Activated naive CD4-positive, alpha-beta T cell treated with anti-CD3 and anti-CD28 coated beads for 36 hours (primary cell): ENCODE data around the gene ADAMTSL5. TPM values are rescaled to one million over a fixed set of nuclear protein-coding genes. Genes with fewer than 3 reads are reported as not detected.

Experiments
- CTCF ChIA-PET: fragments of 350-600 bp; sonication (Branson Sonifier 250); formaldehyde crosslinking; loops from one replicate; lab custom pipeline; 2021; ENCODE audit warnings: antibody characterized with exemption; lab: Charles Lee
- DNase-seq: peaks from one replicate; pipeline ENCODE4 v3.0.0-alpha.2; 2020
- H3K27ac Mint-ChIP-seq: one replicate; pipeline ENCODE4 v1.8.0; 2021; ENCODE audit warnings: mild to moderate bottlenecking, mixed read lengths
- H3K27me3 Mint-ChIP-seq: one replicate; pipeline ENCODE4 v1.8.0; 2021; ENCODE audit warnings: low read depth, mixed read lengths
- H3K36me3 Mint-ChIP-seq: one replicate; pipeline ENCODE4 v1.8.0; 2021; ENCODE audit warnings: low read depth, mixed read lengths
- H3K4me1 Mint-ChIP-seq: one replicate; pipeline ENCODE4 v1.8.0; 2021; ENCODE audit warnings: low read depth, mixed read lengths
- H3K4me3 Mint-ChIP-seq: one replicate; pipeline ENCODE4 v1.8.0; 2021; ENCODE audit warnings: mild to moderate bottlenecking, moderate library complexity, mixed read lengths
- H3K9me3 Mint-ChIP-seq: one replicate; pipeline ENCODE4 v1.8.0; 2021; ENCODE audit warnings: mixed read lengths
- intact Hi-C: fragments of 100-400 bp; cut with micrococcal nuclease; formaldehyde crosslinking; loops from one replicate; pipeline ENCODE4 v1.15.1; 2023
- total RNA-seq, 2 experiments: library from RNA; stranded (reverse); gene quantifications; one replicate each; pipeline ENCODE4 v1.2.3, GENCODE V29; 2021

ADAMTSL5 gene
- total RNA-seq, 2 experiments from 2014 or later: 0.95 to 1.6 TPM

GRCh38 chr19:1474765-1475351 lies 38.0 kb downstream of the ADAMTSL5 start:
- Mint-ChIP-seq H3K27me3 (peaks cover 11% of the 10 kb centered on the region), H3K27ac (no peak overlapping the region), H3K4me3 (no peak overlapping the region), H3K9me3 (no peaks in the 10 kb centered on the region), H3K36me3 (peaks cover 3% of the 10 kb centered on the region), H3K4me1 (peaks cover 32% of the 10 kb centered on the region)
- intact Hi-C loops: loop anchor here (5.0 kb wide), 1 partner anchor 38 kb away; the partner anchor contains the start of gene RPS15
- CTCF ChIA-PET: no interaction called here
- no peak for DNase-seq

GRCh38 chr19:1474011-1474764 lies 38.6 kb downstream of the ADAMTSL5 start:
- no peak overlapping the region for H3K27ac Mint-ChIP-seq
- intact Hi-C loops: no loop called here
- H3K4me1 Mint-ChIP-seq: peaks cover 32% of the 10 kb centered on the region
- CTCF ChIA-PET: interaction anchor here (0.9 kb wide), 2 partner anchors 198 to 793 kb away, joined by 3 to 4 read pairs; no protein-coding TSS in a partner anchor
- peaks cover 11% of the 10 kb centered on the region for H3K27me3 Mint-ChIP-seq
- DNase-seq: no peak
- H3K9me3 Mint-ChIP-seq: no peaks in the 10 kb centered on the region
- H3K36me3 Mint-ChIP-seq: peaks cover 3% of the 10 kb centered on the region
- no peak overlapping the region for H3K4me3 Mint-ChIP-seq

GRCh38 chr19:1473085-1473851 lies 39.6 kb downstream of the ADAMTSL5 start:
- Mint-ChIP-seq H3K4me3 (no peak overlapping the region), H3K4me1 (peaks cover 29% of the 10 kb centered on the region), H3K9me3 (no peaks in the 10 kb centered on the region), H3K27ac (no peak overlapping the region), H3K36me3 (peaks cover 2% of the 10 kb centered on the region), H3K27me3 (peaks cover 12% of the 10 kb centered on the region)
- intact Hi-C loops: no loop called here
- no peak for DNase-seq
- CTCF ChIA-PET: interaction anchor here (0.9 kb wide), 2 partner anchors 199 to 792 kb away, joined by 3 to 4 read pairs; no protein-coding TSS in a partner anchor

- CTCF ChIA-PET: interaction anchor here (0.8 to 1.4 kb wide), 2 partner anchors 27 to 28 kb away, joined by 3 read pairs; no protein-coding TSS in a partner anchor
- no peak for DNase-seq
- H3K27me3 Mint-ChIP-seq: peaks cover 13% of the 10 kb centered on the region
- peaks cover 23% of the 10 kb centered on the region for H3K4me1 Mint-ChIP-seq
- no peak overlapping the region for H3K27ac Mint-ChIP-seq
- no peaks in the 10 kb centered on the region for H3K9me3 Mint-ChIP-seq
- intact Hi-C loops: no loop called here
- no peak overlapping the region for H3K4me3 Mint-ChIP-seq
- peaks cover under 1% of the 10 kb centered on the region for H3K36me3 Mint-ChIP-seq
Measured at GRCh38 chr19:1472231-1473084, 40.4 kb downstream of the ADAMTSL5 start.

GRCh38 chr19:1471515-1472160 lies 41.2 kb downstream of the ADAMTSL5 start:
- H3K4me3 Mint-ChIP-seq: no peak overlapping the region
- CTCF ChIA-PET: interaction anchor here (0.6 to 1.4 kb wide), 3 partner anchors 26 to 297 kb away, joined by 3 read pairs; no protein-coding TSS in a partner anchor

GRCh38 chr19:1471010-1471514 lies 41.8 kb downstream of the ADAMTSL5 start:
- no peaks in the 10 kb centered on the region for H3K36me3 Mint-ChIP-seq
- CTCF ChIA-PET: interaction anchor here (0.6 to 1.4 kb wide), 2 partner anchors 27 to 297 kb away, joined by 3 read pairs; no protein-coding TSS in a partner anchor
- no peak for DNase-seq
- H3K27me3 Mint-ChIP-seq: peaks cover 17% of the 10 kb centered on the region
- no peaks in the 10 kb centered on the region for H3K9me3 Mint-ChIP-seq
- H3K4me3 Mint-ChIP-seq: no peak overlapping the region
- no peak overlapping the region for H3K27ac Mint-ChIP-seq
- intact Hi-C loops: loop anchor here (2.0 kb wide), 1 partner anchor 42 kb away; the partner anchor contains the start of gene ADAMTSL5
- peaks cover 17% of the 10 kb centered on the region for H3K4me1 Mint-ChIP-seq

More at GRCh38 chr19:1471515-1472160, 41.2 kb downstream of the ADAMTSL5 start:
- no peaks in the 10 kb centered on the region for H3K9me3 Mint-ChIP-seq
- H3K36me3 Mint-ChIP-seq: no peaks in the 10 kb centered on the region
- no peak overlapping the region for H3K27ac Mint-ChIP-seq
- H3K4me1 Mint-ChIP-seq: peaks cover 18% of the 10 kb centered on the region
- H3K27me3 Mint-ChIP-seq: peaks cover 16% of the 10 kb centered on the region
- no peak for DNase-seq
- intact Hi-C loops: loop anchor here (2.0 kb wide), 1 partner anchor 41 kb away; the partner anchor contains the start of gene ADAMTSL5

- H3K4me3 Mint-ChIP-seq: peak overlapping the region; percentile 51
- intact Hi-C loops: loop anchor here (2.0 kb wide), 1 partner anchor 42 kb away; the partner anchor contains the start of gene ADAMTSL5
- H3K36me3 Mint-ChIP-seq: no peaks in the 10 kb centered on the region
- CTCF ChIA-PET: interaction anchor here (1.4 kb wide), 1 partner anchor 26 kb away, joined by 3 read pairs; no protein-coding TSS in a partner anchor
- peak; percentile 76 for DNase-seq
- H3K9me3 Mint-ChIP-seq: no peaks in the 10 kb centered on the region
- peaks cover 17% of the 10 kb centered on the region for H3K4me1 Mint-ChIP-seq
- no peak overlapping the region for H3K27ac Mint-ChIP-seq
- H3K27me3 Mint-ChIP-seq: peaks cover 17% of the 10 kb centered on the region
Measured at GRCh38 chr19:1470305-1471009, 42.4 kb downstream of the ADAMTSL5 start.

- CTCF ChIA-PET: no interaction called here
- Mint-ChIP-seq H3K4me1 (peaks cover 17% of the 10 kb centered on the region), H3K27me3 (peaks cover 17% of the 10 kb centered on the region), H3K4me3 (peak overlapping the region; percentile 51), H3K36me3 (no peaks in the 10 kb centered on the region), H3K9me3 (no peaks in the 10 kb centered on the region), H3K27ac (no peak overlapping the region)
- DNase-seq: no peak
- intact Hi-C loops: loop anchor here (2.0 kb wide), 1 partner anchor 43 kb away; the partner anchor contains the start of gene ADAMTSL5
Measured at GRCh38 chr19:1470055-1470304, 42.8 kb downstream of the ADAMTSL5 start.

GRCh38 chr19:1469255-1470054 lies 43.4 kb downstream of the ADAMTSL5 start:
- H3K27me3 Mint-ChIP-seq: peaks cover 17% of the 10 kb centered on the region
- no peaks in the 10 kb centered on the region for H3K9me3 Mint-ChIP-seq
- CTCF ChIA-PET: interaction anchor here (1.3 kb wide), 1 partner anchor 25 kb away, joined by 3 read pairs; no protein-coding TSS in a partner anchor
- no peak overlapping the region for H3K27ac Mint-ChIP-seq
- H3K4me1 Mint-ChIP-seq: peaks cover 17% of the 10 kb centered on the region
- intact Hi-C loops: loop anchor here (2.0 to 5.0 kb wide), 2 partner anchors 43 to 288 kb away; partner anchors contain the start of gene ADAMTSL5
- H3K36me3 Mint-ChIP-seq: no peaks in the 10 kb centered on the region
- H3K4me3 Mint-ChIP-seq: no peak overlapping the region
- no peak for DNase-seq

- H3K27me3 Mint-ChIP-seq: peaks cover 17% of the 10 kb centered on the region
- DNase-seq: no peak
- H3K4me3 Mint-ChIP-seq: peak overlapping the region; percentile 36
- CTCF ChIA-PET: interaction anchor here (1.3 kb wide), 1 partner anchor 25 kb away, joined by 3 read pairs; no protein-coding TSS in a partner anchor
- H3K27ac Mint-ChIP-seq: no peak overlapping the region
- H3K9me3 Mint-ChIP-seq: no peaks in the 10 kb centered on the region
- intact Hi-C loops: loop anchor here (5.0 kb wide), 1 partner anchor 288 kb away; no protein-coding TSS in a partner anchor
- H3K36me3 Mint-ChIP-seq: no peaks in the 10 kb centered on the region
- H3K4me1 Mint-ChIP-seq: peaks cover 17% of the 10 kb centered on the region
Measured at GRCh38 chr19:1468821-1469254, 44.0 kb downstream of the ADAMTSL5 start.
